Measurements from ENCODE around the gene SDK1.

The SDK1 gene

DNA sequence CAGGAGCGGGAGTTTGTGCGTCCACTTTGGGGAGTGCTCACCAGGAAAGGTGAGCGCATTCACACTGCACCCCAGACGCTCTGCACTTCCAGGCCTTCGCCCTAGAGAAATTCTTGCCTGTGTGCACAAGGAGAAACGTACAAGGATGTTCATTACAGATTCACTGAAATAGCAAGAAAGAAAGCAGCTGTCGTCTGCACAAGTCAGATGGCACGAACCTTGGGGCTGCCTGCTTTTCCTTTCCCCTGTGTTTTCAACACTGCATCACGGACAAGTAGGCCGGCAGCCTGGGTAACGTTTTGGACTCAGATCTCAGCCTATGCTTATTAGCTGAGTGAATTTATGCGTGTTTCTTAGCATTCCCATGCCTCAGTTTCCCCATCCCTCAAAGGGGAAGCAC, 834.2 kb downstream of the SDK1 start:
- DNase-seq (ENCODE audit: low read depth in 2 of 2): no peak

- no peak for DNase-seq (ENCODE audit: low read depth in 2 of 2)
Measured at GRCh38 chr7:4136036-4136435, 835.0 kb downstream of the SDK1 start.

DNA sequence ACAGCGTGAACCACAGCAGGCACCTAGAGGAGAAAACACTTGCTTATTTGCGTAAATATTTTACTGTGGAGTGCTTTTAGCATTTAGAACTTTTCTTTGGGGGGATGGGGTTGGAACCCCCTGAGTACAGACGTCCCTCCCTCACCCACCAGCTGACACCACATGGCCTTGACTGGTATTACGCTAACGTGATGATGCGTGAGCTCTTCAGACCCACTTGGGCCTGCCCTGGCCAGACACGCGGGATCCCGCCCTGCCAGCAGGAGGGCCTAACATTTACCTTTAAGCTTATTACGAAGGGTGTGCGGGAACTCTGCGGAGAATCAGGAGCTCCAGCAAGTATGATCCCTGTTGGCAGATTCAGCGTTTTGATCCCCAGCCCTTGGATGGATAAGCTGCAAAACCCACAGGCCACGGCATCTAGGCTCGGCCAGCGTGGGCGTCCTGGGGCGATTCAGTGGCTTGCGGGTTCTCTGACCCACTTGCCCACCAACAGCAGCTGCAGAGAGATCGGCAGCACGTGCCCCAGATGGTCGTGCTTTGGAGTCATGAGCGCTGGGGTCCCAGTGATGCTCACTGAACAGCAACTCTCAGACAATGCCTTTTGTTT, 835.6 kb downstream of the SDK1 start:
- DNase-seq (ENCODE audit: low read depth in 2 of 2): no peak

DNA sequence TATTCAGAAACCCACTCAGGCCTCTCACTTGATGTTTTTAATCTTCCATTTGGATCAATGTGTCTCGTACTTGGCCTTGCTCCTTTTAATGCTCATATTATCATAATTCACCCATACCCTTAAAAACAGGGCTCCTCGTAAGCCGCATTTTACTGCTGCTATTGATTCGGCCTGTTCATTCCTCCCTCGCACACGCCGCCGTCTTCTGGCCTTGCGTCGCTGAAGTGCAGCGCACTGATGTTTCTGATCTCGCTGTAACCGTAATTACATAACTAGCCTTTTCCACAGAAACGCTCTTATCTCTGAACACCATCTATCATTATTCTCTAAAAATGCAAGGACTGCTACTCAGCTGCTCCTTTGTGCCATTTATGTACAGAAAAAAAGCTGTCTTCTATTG, 836.5 kb downstream of the SDK1 start:
- no peak for DNase-seq (ENCODE audit: low read depth in 2 of 2)

- no peak for DNase-seq (ENCODE audit: low read depth in 2 of 2)
Measured at GRCh38 chr7:4138866-4139265, 837.8 kb downstream of the SDK1 start.

- DNase-seq (ENCODE audit: low read depth in 2 of 2): no peak
Measured at GRCh38 chr7:4139656-4140625, 838.9 kb downstream of the SDK1 start.

- no peak for DNase-seq (ENCODE audit: low read depth in 2 of 2)
Measured at GRCh38 chr7:4140933-4141332, 839.9 kb downstream of the SDK1 start.

DNA sequence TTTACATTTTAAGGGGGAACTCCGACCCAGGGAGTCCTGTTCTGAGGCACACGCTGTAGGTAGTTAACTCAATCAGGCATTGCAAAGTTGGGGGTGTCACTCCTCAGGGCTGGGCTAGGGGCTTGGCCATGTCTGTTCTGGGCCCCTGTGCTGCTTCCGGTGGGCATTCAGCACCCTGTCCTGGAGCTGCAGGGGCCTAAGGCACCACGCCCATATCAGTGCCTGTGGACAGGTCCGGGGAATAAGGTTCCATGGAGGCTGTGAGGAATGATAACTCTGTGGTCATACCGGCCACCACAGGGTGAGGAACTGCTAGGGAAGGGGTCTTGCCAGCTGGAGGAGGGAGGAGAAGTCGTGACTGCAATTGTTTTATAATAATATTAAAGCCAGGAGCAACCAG, 842.0 kb downstream of the SDK1 start:
- no peak for DNase-seq (ENCODE audit: low read depth in 2 of 2)

DNA sequence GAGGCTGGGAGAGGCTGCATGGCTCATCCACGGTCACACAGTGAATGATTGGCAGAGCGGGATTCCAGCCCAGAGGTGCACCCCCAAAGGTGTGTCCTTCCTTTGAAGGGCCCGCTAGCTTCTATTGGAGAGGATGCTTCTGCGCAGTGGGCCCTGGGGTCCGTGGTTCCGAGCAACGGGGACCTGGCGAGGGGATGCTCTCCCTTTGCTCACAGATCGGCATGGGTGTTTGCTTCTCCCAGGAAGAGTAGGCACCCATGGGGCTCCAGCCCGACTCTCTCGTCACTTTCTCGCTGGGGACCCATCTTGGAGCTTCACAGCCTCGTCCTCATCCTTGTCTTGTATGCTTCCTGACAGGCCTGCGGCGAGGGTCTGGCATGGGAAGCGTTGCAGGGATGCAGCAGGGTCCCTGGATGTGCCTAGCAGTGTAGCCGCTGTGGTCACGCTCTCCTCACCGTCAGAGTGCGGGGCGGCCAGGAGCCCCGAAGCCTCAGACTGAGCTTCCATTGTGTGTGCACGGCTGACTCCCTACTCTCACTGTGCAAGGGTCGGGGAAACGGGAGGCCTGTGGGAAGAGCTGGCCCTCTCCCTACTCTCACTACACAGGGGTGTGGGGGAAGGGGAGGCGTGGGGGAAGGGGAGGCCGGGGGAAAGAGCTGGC, 842.6 kb downstream of the SDK1 start:
- no peak for DNase-seq (ENCODE audit: low read depth in 2 of 2)

- DNase-seq (ENCODE audit: low read depth in 2 of 2): no peak
Measured at GRCh38 chr7:4144172-4144701, 843.2 kb downstream of the SDK1 start.

GRCh38 chr7:4144811-4145510, 843.9 kb downstream of the SDK1 start:
- peak; percentile 6 to 11 for DNase-seq (ENCODE audit: low read depth in 2 of 2)

DNA sequence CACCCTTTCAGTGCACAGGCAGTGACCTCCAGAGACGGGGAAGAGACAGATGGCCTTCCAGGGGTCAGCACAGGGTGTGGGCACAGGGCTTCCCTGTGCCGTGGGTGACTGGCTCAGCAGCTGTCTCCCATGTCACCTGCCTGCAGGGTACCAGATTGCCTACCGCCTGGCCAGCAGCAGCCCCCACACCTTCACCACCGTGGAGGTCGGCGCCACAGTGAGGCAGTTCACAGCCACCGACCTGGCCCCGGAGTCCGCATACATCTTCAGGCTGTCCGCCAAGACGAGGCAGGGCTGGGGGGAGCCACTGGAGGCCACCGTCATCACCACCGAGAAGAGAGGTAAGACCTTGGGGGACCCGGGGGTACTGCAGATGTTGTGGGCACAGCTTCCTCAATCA, 844.5 kb downstream of the SDK1 start:
- DNase-seq (ENCODE audit: low read depth in 2 of 2): no peak

- no peak for DNase-seq (ENCODE audit: low read depth in 2 of 2)
Measured at GRCh38 chr7:4147926-4148620, 847.0 kb downstream of the SDK1 start.

DNA sequence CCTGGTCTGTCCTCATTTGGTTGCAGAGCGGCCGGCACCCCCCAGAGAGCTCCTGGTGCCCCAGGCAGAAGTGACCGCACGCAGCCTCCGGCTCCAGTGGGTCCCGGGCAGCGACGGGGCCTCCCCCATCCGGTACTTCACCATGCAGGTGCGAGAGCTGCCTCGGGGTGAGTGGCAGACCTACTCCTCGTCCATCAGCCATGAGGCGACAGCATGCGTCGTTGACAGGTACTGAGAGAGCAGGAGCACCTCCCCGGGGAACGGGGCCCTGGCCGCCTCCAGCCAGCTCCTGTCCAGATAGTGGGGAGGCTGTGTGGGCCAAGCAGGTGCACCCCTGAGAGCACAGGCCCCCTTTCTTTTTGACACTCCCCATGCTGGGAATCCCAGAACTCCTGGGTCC, 848.2 kb downstream of the SDK1 start:
- DNase-seq (ENCODE audit: low read depth in 2 of 2): no peak

GRCh38 chr7:4149645-4150044, 848.6 kb downstream of the SDK1 start:
- DNase-seq (ENCODE audit: low read depth in 2 of 2): no peak

GRCh38 chr7:4150731-4151130, 849.7 kb downstream of the SDK1 start:
- no peak for DNase-seq (ENCODE audit: low read depth in 2 of 2)

DNA sequence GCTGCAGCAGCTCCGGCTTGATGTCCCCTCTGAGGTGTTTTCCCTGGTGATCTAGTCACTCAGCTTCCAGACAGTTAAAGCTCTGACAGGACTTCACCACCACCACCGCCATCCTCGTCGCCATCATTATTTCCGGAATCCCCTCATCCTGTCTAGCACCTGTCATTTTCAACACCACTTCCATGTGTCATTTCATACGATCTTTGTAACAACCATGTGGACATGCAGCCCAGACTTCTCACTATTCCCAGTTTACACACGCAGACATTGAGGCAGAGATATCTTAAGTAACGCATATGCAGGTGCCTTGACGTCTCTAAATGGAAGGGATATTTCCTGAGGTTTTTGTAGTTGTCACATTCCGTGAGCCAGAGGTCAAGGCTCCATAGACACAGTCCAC, 850.5 kb downstream of the SDK1 start:
- no peak for DNase-seq (ENCODE audit: low read depth in 2 of 2)

DNA sequence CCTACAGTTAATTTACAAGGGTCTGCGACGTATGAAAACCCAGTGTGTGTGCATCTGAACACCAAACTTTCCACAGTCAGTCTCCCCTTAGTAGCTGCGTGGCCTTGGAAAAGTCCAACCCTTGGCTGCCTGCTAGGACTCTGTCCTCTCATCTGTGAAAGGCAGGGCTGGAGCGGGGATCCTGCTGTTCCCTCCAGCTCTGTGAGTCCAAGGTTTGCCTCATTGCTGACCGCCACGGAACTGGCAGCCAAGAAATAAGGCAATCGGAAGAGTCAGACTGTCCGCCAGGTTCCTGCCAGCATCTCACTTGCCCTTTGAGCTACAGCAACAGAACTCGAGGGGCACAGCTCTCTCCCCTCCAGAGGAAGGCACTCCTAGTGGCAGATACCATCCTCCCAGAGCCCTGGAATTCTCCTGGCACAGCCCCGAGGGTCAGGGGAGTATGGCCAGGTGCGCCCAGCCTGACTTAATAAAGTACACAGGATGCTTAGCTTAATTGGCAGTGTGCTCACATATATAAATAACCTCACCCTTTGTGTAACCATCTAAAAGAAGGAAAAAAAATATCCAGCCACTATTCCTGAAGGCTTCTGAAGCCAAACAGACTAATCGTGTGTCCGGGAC, 851.0 kb downstream of the SDK1 start:
- DNase-seq (ENCODE audit: low read depth in 2 of 2): no peak

GRCh38 chr7:4154882-4155535, 854.0 kb downstream of the SDK1 start:
- no peak for DNase-seq (ENCODE audit: low read depth in 2 of 2)

- no peak for DNase-seq (ENCODE audit: low read depth in 2 of 2)
Measured at GRCh38 chr7:4156190-4156589, 855.1 kb downstream of the SDK1 start.
